Glutamatergic neuron (in vitro differentiated cells): ENCODE results near the gene ECSCR. TPM values are rescaled to one million over a fixed set of nuclear protein-coding genes. Genes with fewer than 3 reads are reported as not detected.
A peak's percentile ranks its signal among the peaks of the same experiment; 100 is the strongest.

Experiments
- DNase-seq: peaks from one replicate; pipeline ENCODE4 v3.0.0; 2022
- H3K27ac Mint-ChIP-seq: one replicate; pipeline ENCODE4 v1.8.0; 2020; ENCODE audit warnings: mild to moderate bottlenecking, mixed read lengths, inconsistent platforms; ENCODE audit not compliant: unreplicated experiment
- H3K27me3 Mint-ChIP-seq: one replicate; pipeline ENCODE4 v1.8.0; 2020; ENCODE audit warnings: mild to moderate bottlenecking, moderate library complexity, mixed read lengths, inconsistent platforms; ENCODE audit not compliant: unreplicated experiment
- H3K36me3 Mint-ChIP-seq: one replicate; pipeline ENCODE4 v1.8.0; 2020; ENCODE audit warnings: mild to moderate bottlenecking, mixed read lengths, inconsistent platforms; ENCODE audit not compliant: unreplicated experiment
- H3K4me1 Mint-ChIP-seq: one replicate; pipeline ENCODE4 v1.8.0; 2020; ENCODE audit warnings: mild to moderate bottlenecking, low read depth, mixed read lengths, inconsistent platforms; ENCODE audit not compliant: unreplicated experiment
- H3K4me3 Mint-ChIP-seq: one replicate; pipeline ENCODE4 v1.8.0; 2020; ENCODE audit warnings: mild to moderate bottlenecking, mixed read lengths, inconsistent platforms; ENCODE audit not compliant: unreplicated experiment
- H3K9me3 Mint-ChIP-seq: one replicate; pipeline ENCODE4 v1.8.0; 2020; ENCODE audit warnings: mild to moderate bottlenecking, moderate library complexity, mixed read lengths, inconsistent platforms; ENCODE audit not compliant: unreplicated experiment
- total RNA-seq: library from RNA; stranded (reverse); fragmentation: NEBNext Ultra II Directional; extraction: Animal tissue kit (Norgen Biotek cat#: 25700); gene quantifications from one replicate; pipeline ENCODE4 v1.2.1, GENCODE V29; 2021; ENCODE audit not compliant: unreplicated experiment
- TF ChIP-seq, protein P1 (sequence below): fragments of 200-600 bp; sonication (generic); IDR thresholded peaks from one replicate; pipeline ENCODE4 v1.5.0; 2021; ENCODE audit not compliant: partially characterized antibody, unreplicated experiment

ECSCR gene
- total RNA-seq, 1 donor from 2014 or later = not detected

DNA sequence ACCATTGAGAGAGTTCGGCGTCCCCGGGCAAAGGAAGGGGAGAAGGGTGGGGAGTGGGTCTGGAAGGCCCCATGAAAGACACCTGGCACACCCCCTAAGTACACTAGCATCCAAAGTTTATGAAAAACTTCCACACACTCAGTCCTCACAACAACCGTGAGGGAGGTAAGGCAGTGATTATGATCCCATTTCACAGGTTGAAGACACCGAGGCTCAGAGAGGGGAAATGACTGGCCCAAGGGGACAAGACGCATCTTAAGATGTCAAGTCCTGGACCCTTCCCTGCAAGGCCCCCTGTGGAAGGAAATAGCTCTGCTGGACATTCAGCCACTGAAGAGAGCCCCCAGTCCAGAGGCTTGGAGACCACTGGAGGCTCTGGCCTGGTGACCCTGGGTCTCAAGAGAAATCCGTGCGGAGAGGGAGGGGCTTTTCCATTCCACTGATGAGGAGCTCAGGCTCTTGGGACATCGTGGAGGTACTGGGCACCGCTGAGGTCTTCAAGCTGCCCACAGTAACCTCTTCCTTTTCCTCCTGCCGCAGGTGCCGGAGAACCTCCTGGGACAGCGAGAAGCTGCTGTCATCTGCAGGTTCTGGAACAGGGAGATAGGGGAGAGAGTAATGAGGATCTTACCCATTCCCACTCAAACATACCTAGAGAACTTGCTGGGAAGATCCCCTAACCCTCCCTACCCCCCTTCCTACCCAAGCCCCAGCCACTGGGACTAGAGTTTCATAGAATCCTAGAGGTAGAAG, 13.5 kb upstream of the ECSCR start:
- Mint-ChIP-seq H3K27ac (no peak overlapping the region), H3K27me3 (peaks cover 18% of the 10 kb centered on the region), H3K36me3 (no peaks in the 10 kb centered on the region), H3K9me3 (peaks cover 16% of the 10 kb centered on the region), H3K4me1 (peaks cover 24% of the 10 kb centered on the region), H3K4me3 (no peak overlapping the region)
- no peak for DNase-seq
- TF ChIP-seq, protein P1, sequence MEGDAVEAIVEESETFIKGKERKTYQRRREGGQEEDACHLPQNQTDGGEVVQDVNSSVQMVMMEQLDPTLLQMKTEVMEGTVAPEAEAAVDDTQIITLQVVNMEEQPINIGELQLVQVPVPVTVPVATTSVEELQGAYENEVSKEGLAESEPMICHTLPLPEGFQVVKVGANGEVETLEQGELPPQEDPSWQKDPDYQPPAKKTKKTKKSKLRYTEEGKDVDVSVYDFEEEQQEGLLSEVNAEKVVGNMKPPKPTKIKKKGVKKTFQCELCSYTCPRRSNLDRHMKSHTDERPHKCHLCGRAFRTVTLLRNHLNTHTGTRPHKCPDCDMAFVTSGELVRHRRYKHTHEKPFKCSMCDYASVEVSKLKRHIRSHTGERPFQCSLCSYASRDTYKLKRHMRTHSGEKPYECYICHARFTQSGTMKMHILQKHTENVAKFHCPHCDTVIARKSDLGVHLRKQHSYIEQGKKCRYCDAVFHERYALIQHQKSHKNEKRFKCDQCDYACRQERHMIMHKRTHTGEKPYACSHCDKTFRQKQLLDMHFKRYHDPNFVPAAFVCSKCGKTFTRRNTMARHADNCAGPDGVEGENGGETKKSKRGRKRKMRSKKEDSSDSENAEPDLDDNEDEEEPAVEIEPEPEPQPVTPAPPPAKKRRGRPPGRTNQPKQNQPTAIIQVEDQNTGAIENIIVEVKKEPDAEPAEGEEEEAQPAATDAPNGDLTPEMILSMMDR = no peak

DNA sequence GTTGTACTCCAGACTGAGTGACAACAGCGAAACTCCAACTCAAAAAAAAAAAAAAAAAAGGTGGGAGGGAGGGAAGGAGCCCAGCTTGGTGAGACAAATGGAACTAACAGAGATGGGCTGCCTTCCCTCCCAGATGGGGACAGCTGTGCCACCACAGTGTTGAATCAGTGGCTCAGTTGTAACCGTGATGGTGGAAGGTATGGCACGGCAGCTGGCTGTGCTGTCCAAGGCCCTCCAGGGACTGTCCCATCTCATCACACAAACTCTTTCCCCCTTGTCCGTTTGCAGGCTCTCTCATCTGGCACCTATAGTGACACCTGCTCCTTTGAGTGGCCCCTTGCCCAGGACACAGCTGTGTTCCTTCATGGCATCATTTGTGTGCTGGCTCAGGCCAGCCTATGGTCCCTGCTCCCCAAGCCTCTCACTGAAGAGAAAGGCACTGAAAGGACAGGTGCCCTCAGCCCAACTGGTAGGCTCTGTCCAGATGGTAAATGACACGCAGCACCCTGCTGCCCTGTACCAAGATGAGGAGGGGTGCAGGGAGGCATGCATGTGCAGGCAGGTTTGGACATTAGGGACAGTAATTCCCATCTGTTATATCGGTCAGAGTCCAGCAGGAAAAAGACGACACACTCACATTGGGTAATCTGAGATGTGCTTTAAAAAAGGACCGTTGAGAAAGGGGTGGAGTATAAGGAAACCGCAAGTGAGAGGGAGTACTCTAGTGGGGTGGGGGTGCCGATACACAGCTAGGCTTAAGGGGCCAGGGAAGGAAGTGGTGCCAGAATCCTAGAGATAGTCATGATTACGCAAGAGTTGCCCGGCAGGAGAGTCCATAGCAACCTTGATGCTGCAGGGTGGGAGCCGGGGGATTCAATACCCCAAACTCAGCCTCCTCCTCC, 12.6 kb upstream of the ECSCR start:
- H3K9me3 Mint-ChIP-seq = peaks cover 16% of the 10 kb centered on the region
- peaks cover 19% of the 10 kb centered on the region for H3K27me3 Mint-ChIP-seq
- H3K4me3 Mint-ChIP-seq = peak overlapping the region; percentile 77
- H3K36me3 Mint-ChIP-seq = no peaks in the 10 kb centered on the region
- TF ChIP-seq, protein P1 = no peak
- peak; percentile 78 for DNase-seq
- H3K27ac Mint-ChIP-seq = peak overlapping the region; percentile 93
- H3K4me1 Mint-ChIP-seq = peaks cover 23% of the 10 kb centered on the region

DNA sequence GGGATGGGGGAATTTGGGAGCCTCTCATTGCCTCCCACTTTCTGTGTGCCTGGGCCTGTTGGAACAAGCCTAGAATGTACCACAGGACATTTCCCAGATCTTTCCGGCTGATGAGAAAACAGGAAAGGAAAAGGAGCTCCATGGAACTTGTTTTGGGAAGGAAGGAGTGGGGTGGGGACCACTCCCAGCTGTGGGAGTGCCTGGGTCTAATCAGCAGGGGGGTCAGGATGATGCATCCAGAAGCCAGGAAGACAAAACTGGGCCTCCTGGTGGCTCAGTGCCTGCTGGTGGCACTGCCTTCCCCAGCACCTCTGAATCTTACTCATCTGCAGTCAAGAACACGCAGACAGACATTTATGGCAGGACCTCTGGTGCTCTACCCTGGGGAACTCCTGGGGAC, 11.0 kb upstream of the ECSCR start:
- Mint-ChIP-seq H3K27ac (no peak overlapping the region), H3K4me3 (no peak overlapping the region), H3K4me1 (peaks cover 28% of the 10 kb centered on the region), H3K27me3 (peaks cover 19% of the 10 kb centered on the region), H3K9me3 (peaks cover 16% of the 10 kb centered on the region), H3K36me3 (no peaks in the 10 kb centered on the region)
- DNase-seq = no peak
- TF ChIP-seq, protein P1 = no peak

DNA sequence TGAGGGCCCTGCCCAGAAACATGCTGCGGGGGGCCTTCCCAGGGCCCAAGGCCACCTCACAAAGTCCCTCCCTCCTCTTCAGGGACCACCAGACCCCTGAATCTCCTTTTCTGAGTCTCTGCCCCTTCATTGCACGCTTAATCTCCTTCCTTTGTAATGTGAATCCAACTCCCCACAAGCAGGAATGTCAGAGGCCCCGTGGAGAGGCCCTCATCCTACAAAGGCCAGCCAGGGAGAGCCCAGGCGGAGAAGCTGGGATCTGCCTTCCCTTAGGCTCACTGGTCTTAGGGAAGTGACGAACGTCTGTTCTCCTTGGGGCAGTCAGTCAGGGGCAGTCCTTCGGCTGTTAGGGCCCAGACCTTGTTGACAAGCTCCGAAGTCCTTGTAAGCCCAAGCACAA, 10.6 kb upstream of the ECSCR start:
- H3K4me1 Mint-ChIP-seq = peaks cover 32% of the 10 kb centered on the region
- H3K27ac Mint-ChIP-seq = no peak overlapping the region
- no peak for DNase-seq
- no peaks in the 10 kb centered on the region for H3K36me3 Mint-ChIP-seq
- H3K4me3 Mint-ChIP-seq = no peak overlapping the region
- TF ChIP-seq, protein P1 = no peak
- H3K27me3 Mint-ChIP-seq = peaks cover 19% of the 10 kb centered on the region
- H3K9me3 Mint-ChIP-seq = peaks cover 16% of the 10 kb centered on the region
